Activated CD8-positive, alpha-beta T cell treated with anti-CD3 and anti-CD28 coated beads for 36 hours (primary cell): Measurements from ENCODE around the gene CTSF. TPM values are rescaled to one million over a fixed set of nuclear protein-coding genes. Genes with fewer than 3 reads are reported as not detected.
"Not testable (repeated sequence)": the region's sequence is repeated elsewhere in the genome, so short reads cannot be mapped to it uniquely, and the experiment has no call there.

Experiments
- ATAC-seq: fragments of 200-7000 bp; cut with Tn5 transposase; one replicate; pipeline ENCODE4 v1.10.0; 2021; ENCODE audit warnings: mild to moderate bottlenecking, moderate library complexity
- CTCF ChIA-PET: fragments of 350-600 bp; sonication (Branson Sonifier 250); formaldehyde crosslinking; loops from one replicate; lab custom pipeline; 2021; ENCODE audit warnings: antibody characterized with exemption; lab: Charles Lee
- POLR2A ChIA-PET: fragments of 350-600 bp; sonication (Branson Sonifier 250); formaldehyde crosslinking; loops from one replicate; lab custom pipeline; 2021; ENCODE audit warnings: antibody characterized with exemption; lab: Charles Lee
- DNase-seq: peaks from one replicate; pipeline ENCODE4 v3.0.0-alpha.2; 2020
- H3K27ac Mint-ChIP-seq: one replicate; pipeline ENCODE4 v1.8.0; 2021; ENCODE audit warnings: mild to moderate bottlenecking, mixed read lengths
- H3K27me3 Mint-ChIP-seq: one replicate; pipeline ENCODE4 v1.8.0; 2021; ENCODE audit warnings: mixed read lengths
- H3K36me3 Mint-ChIP-seq: one replicate; pipeline ENCODE4 v1.8.0; 2021; ENCODE audit warnings: low read depth, mixed read lengths
- H3K4me1 Mint-ChIP-seq: one replicate; pipeline ENCODE4 v1.8.0; 2021; ENCODE audit warnings: low read depth, mixed read lengths
- H3K4me3 Mint-ChIP-seq: one replicate; pipeline ENCODE4 v1.8.0; 2021; ENCODE audit warnings: mild to moderate bottlenecking, moderate library complexity, mixed read lengths
- H3K9me3 Mint-ChIP-seq: one replicate; pipeline ENCODE4 v1.8.0; 2021; ENCODE audit warnings: mixed read lengths
- intact Hi-C: fragments of 100-400 bp; cut with micrococcal nuclease; formaldehyde crosslinking; loops from one replicate; pipeline ENCODE4 v1.10.0; 2022
- total RNA-seq, 2 experiments: library from RNA; stranded (reverse); gene quantifications; one replicate each; pipeline ENCODE4 v1.2.3, GENCODE V29; 2021
- TF ChIP-seq, protein P1 (sequence below): fragments of 200-600 bp; IDR thresholded peaks from one replicate; pipeline ENCODE4 v1.8.0; 2022; ENCODE audit warnings: antibody characterized with exemption, mild to moderate bottlenecking

Gene CTSF
- total RNA-seq, 2 experiments from 2014 or later: 0.68 to 1.3 TPM

DNA sequence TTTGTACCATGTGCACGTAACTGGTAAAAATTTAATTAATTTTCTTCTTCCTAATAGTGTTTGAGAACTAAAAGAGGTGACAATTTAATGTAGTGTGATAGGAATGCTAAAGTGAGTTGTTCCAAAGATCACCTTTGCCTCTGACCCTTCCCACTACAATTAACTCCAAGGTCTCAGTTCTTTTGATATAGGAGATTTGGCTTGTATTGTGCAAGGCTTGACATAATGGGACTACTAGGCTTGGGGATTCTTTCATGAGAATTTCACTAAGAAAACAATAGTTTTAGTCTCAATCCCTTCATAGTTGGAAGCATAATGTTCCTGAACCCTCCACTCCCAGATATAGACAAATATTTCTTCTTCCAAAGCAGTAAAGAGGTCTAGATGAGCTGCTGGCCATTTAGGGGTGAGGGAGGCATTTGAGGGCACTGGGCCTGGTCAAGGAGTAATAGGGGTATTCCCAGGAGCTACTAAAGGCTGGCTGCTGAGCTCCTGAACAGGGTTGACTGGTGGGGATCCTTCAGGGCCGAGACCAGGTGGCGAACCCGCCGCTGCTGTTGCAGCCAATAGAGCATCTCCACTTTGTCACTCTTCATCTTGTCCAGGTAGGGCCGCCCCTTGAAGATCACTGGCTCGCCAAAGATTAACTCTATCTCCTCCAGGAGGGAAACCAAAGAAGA, 21.7 kb upstream of the CTSF start:
- Mint-ChIP-seq H3K36me3 (no peaks in the 10 kb centered on the region), H3K27me3 (no peaks in the 10 kb centered on the region), H3K4me1 (peaks cover 18% of the 10 kb centered on the region), H3K9me3 (no peaks in the 10 kb centered on the region), H3K4me3 (no peak overlapping the region), H3K27ac (no peak overlapping the region)
- ATAC-seq (no peak), DNase-seq (no peak)
- intact Hi-C loops: loop anchor here (5.0 kb wide), 1 partner anchor 87 kb away; the partner anchor contains the start of gene RBM4B
- ChIA-PET CTCF (interaction anchor here (0.9 to 5.8 kb wide), 6 partner anchors 9 to 151 kb away, joined by 3 to 67 read pairs (median 5); partner anchors contain the start of genes MRPL11, RBM4 and RBM4B), POLR2A (interaction anchor here (0.6 to 3.0 kb wide), 4 partner anchors 9 to 157 kb away, joined by 3 to 10 read pairs (median 4); partner anchors contain the start of gene RBM14)
- TF ChIP-seq, protein P1, sequence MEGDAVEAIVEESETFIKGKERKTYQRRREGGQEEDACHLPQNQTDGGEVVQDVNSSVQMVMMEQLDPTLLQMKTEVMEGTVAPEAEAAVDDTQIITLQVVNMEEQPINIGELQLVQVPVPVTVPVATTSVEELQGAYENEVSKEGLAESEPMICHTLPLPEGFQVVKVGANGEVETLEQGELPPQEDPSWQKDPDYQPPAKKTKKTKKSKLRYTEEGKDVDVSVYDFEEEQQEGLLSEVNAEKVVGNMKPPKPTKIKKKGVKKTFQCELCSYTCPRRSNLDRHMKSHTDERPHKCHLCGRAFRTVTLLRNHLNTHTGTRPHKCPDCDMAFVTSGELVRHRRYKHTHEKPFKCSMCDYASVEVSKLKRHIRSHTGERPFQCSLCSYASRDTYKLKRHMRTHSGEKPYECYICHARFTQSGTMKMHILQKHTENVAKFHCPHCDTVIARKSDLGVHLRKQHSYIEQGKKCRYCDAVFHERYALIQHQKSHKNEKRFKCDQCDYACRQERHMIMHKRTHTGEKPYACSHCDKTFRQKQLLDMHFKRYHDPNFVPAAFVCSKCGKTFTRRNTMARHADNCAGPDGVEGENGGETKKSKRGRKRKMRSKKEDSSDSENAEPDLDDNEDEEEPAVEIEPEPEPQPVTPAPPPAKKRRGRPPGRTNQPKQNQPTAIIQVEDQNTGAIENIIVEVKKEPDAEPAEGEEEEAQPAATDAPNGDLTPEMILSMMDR: no peak

- H3K36me3 Mint-ChIP-seq, intact Hi-C loops, H3K27ac Mint-ChIP-seq, POLR2A ChIA-PET, H3K4me3 Mint-ChIP-seq, DNase-seq, H3K27me3 Mint-ChIP-seq, ATAC-seq, H3K9me3 Mint-ChIP-seq: not testable (repeated sequence)
- H3K4me1 Mint-ChIP-seq: peaks cover 13% of the 10 kb centered on the region
- CTCF ChIA-PET: interaction anchor here (1.5 to 1.6 kb wide), 2 partner anchors 10 to 49 kb away, joined by 4 to 7 read pairs; partner anchors contain the start of gene RBM4
These were observed 20.9 kb upstream of the CTSF start for GRCh38 chr11:66589315-66589714.

DNA sequence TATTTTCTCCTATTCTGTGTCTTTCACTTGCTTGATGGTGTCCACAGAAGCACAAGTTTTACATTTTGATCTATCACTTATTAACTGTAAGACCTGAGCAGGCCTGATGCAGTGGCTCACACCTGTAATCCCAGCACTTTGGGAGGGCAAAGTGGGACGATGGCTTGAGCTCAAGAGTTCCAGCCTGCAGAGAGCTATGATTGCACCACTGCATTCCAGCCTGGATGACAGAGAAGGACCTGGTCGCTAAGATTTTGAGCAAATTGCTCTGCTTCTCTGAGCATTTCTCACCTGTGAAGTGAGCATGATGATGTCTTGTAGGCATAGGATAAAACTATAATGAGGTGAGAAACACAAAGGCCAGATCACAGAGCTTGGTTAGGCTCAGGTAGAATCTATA, 17.7 kb upstream of the CTSF start:
- ChIA-PET CTCF (no interaction called here), POLR2A (interaction anchor here (1.6 kb wide), 1 partner anchor 31 kb away, joined by 4 read pairs; no protein-coding TSS in a partner anchor)
- peaks cover 2% of the 10 kb centered on the region for H3K9me3 Mint-ChIP-seq
- H3K27me3 Mint-ChIP-seq: no peaks in the 10 kb centered on the region
- no peaks in the 10 kb centered on the region for H3K4me1 Mint-ChIP-seq
- ATAC-seq (no peak), DNase-seq (no peak)
- H3K36me3 Mint-ChIP-seq: no peaks in the 10 kb centered on the region
- H3K4me3 Mint-ChIP-seq: no peak overlapping the region
- TF ChIP-seq, protein P1: no peak
- intact Hi-C loops: no loop called here
- no peak overlapping the region for H3K27ac Mint-ChIP-seq

GRCh38 chr11:66585447-66585846, 17.0 kb upstream of the CTSF start:
- CTCF ChIA-PET: interaction anchor here (2.1 kb wide), 1 partner anchor 93 kb away, joined by 9 read pairs; the partner anchor contains the start of gene RBM4B
- H3K9me3 Mint-ChIP-seq, H3K27me3 Mint-ChIP-seq, DNase-seq, ATAC-seq, H3K36me3 Mint-ChIP-seq, H3K27ac Mint-ChIP-seq, H3K4me3 Mint-ChIP-seq, intact Hi-C loops, H3K4me1 Mint-ChIP-seq: not testable (repeated sequence)
- POLR2A ChIA-PET: interaction anchor here (1.6 kb wide), 1 partner anchor 31 kb away, joined by 4 read pairs; no protein-coding TSS in a partner anchor

GRCh38 chr11:66582565-66583147, 14.2 kb upstream of the CTSF start:
- H3K9me3 Mint-ChIP-seq, H3K36me3 Mint-ChIP-seq, H3K27me3 Mint-ChIP-seq, DNase-seq, H3K4me3 Mint-ChIP-seq, ATAC-seq, intact Hi-C loops, POLR2A ChIA-PET, H3K27ac Mint-ChIP-seq: not testable (repeated sequence)
- CTCF ChIA-PET: interaction anchor here (3.9 kb wide), 1 partner anchor 96 kb away, joined by 77 read pairs; the partner anchor contains the start of gene RBM4B
- H3K4me1 Mint-ChIP-seq: peaks cover 16% of the 10 kb centered on the region

- ChIA-PET CTCF (interaction anchor here (1.2 to 3.9 kb wide), 4 partner anchors 9 to 97 kb away, joined by 3 to 77 read pairs (median 4); partner anchors contain the start of genes CCDC87, CCS and RBM4B), POLR2A (interaction anchor here (1.5 to 1.7 kb wide), 2 partner anchors 9 to 97 kb away, joined by 4 to 10 read pairs; partner anchors contain the start of gene RBM4B)
- peaks cover 16% of the 10 kb centered on the region for H3K4me1 Mint-ChIP-seq
- H3K27me3 Mint-ChIP-seq: no peaks in the 10 kb centered on the region
- H3K9me3 Mint-ChIP-seq: peaks cover 2% of the 10 kb centered on the region
- no peak overlapping the region for H3K27ac Mint-ChIP-seq
- no peaks in the 10 kb centered on the region for H3K36me3 Mint-ChIP-seq
- DNase-seq: no peak
- no peak for ATAC-seq
- intact Hi-C loops: no loop called here
- H3K4me3 Mint-ChIP-seq: no peak overlapping the region
- TF ChIP-seq, protein P1: no peak
These were observed 12.9 kb upstream of the CTSF start for GRCh38 chr11:66581261-66581660.
